Omental fat pad (tissue), 4 donors: Measurements from ENCODE around the gene FHOD3. TPM values are rescaled to one million over a fixed set of nuclear protein-coding genes. Genes with fewer than 3 reads are reported as not detected.
"Not testable (repeated sequence)": the region's sequence is repeated elsewhere in the genome, so short reads cannot be mapped to it uniquely, and the experiment has no call there.

Source experiments
- ATAC-seq: fragments of 150-250 bp; one replicate; pipeline ENCODE4 v1.9.1; 2016; ENCODE audit warnings: mild to moderate bottlenecking, moderate library complexity; ENCODE audit not compliant: low FRiP score
- DNase-seq: peaks from one replicate; pipeline ENCODE4 v3.0.0-alpha.2; 2019; ENCODE audit warnings: low spot score
- total RNA-seq, 4 donors: library from RNA; depleted of rRNA; stranded (reverse); fragments of >200 nt; gene quantifications; one replicate each; pipeline ENCODE4 v1.1.0, GENCODE V29; 2016
- TF ChIP-seq, protein P1 (sequence below), 3 donors: fragments of 450-650 bp; IDR thresholded peaks; one replicate each; pipeline ENCODE4 v1.5.1; 2016 to 2017; ENCODE audit warnings: antibody characterized with exemption in 3 of 3, mild to moderate bottlenecking in 3 of 3, moderate library complexity in 2 of 3

Gene FHOD3
- total RNA-seq, 4 donors from 2014 or later = 0.96 to 3.8 (median 2.3) TPM

DNA sequence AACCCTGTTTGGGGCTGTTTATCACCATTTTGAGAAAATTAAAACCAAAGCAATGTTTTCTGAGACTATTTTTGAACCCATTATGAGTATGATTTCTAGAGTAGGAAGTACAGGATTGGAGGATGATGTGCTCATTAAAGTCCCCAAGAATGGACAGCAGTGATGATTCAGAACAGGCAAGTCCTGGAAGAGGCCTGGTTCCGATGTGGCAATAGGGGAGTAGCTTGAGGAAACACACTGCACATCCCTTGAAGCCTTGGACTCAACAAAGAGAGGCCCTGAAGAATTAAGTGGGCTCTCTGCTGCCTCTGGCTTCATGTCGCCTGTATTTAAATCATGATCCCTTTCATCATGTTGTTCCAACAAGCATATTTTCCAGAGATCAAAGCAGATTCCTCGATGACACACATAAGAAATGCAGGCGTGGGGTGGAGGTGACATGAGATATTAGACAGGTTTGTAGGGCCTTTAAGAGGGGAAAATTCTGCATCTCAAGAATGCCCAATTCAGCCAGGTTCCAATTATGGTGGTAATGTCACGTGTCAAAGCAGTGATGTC lies 242.2 kb downstream of the FHOD3 start:
- no peak for ATAC-seq

DNA sequence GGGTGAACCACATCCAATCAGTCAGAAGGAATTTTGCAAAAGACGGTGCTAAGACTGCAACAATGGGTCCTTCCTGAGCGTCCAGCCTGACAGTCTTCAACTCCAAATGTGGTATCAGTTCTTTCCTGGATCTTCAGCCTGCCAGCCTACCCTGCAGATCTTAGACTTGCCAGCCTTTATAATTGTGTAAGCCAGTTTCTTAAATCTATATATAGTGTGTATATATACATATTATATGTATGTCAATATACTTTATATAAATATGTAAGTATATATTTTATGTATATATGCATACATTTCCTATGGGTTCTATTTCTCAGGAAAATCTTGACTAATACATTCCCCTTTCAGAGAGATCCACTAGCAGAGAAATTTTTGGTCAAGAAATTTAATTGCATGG lies 245.5 kb downstream of the FHOD3 start:
- DNase-seq = no peak
- TF ChIP-seq, protein P1, sequence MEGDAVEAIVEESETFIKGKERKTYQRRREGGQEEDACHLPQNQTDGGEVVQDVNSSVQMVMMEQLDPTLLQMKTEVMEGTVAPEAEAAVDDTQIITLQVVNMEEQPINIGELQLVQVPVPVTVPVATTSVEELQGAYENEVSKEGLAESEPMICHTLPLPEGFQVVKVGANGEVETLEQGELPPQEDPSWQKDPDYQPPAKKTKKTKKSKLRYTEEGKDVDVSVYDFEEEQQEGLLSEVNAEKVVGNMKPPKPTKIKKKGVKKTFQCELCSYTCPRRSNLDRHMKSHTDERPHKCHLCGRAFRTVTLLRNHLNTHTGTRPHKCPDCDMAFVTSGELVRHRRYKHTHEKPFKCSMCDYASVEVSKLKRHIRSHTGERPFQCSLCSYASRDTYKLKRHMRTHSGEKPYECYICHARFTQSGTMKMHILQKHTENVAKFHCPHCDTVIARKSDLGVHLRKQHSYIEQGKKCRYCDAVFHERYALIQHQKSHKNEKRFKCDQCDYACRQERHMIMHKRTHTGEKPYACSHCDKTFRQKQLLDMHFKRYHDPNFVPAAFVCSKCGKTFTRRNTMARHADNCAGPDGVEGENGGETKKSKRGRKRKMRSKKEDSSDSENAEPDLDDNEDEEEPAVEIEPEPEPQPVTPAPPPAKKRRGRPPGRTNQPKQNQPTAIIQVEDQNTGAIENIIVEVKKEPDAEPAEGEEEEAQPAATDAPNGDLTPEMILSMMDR (IDR thresholded peaks at IDR 0.05) = no peak
- no peak for ATAC-seq

More for the DNA sequence above, 242.2 kb downstream of the FHOD3 start:
- TF ChIP-seq, protein P1 (IDR thresholded peaks at IDR 0.05) = no peak
- DNase-seq = no peak

DNA sequence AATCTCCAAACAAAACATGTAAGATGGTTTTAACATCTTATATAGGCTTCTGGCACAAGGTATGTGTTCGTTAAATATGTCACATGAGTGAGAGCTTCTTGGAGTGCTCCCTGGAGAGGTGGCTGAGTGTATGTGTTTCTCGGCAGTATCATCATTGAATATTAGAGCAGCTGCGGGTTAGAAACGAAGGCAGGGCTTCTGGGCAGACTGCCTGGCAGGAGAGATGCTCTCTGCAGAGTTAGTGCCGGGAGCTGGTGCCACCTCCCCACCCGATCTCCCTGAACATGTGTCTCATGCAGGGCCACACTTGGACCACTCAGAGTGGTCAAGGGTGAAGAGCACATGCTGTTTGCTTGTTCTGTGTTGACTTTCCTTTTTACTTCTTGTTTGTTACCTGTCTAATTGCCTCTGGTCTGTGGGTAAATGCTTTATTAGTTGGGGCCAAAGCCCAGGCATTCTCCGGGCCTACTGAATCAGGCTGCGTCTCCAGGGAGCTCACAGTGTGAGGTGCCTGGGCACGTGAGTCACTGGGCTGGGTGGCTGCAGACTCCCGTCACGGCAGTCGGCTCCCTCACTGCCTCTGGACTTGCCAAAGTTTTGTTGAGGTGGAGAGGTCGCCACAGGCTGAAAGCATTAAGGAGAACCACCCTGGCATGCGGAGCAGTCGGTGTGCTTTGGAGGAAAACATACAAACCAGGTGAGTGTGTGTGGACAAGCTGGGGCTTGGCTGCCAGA lies 246.6 kb downstream of the FHOD3 start:
- DNase-seq (no peak), ATAC-seq (no peak)
- TF ChIP-seq, protein P1 (IDR thresholded peaks at IDR 0.05) = no peak

DNA sequence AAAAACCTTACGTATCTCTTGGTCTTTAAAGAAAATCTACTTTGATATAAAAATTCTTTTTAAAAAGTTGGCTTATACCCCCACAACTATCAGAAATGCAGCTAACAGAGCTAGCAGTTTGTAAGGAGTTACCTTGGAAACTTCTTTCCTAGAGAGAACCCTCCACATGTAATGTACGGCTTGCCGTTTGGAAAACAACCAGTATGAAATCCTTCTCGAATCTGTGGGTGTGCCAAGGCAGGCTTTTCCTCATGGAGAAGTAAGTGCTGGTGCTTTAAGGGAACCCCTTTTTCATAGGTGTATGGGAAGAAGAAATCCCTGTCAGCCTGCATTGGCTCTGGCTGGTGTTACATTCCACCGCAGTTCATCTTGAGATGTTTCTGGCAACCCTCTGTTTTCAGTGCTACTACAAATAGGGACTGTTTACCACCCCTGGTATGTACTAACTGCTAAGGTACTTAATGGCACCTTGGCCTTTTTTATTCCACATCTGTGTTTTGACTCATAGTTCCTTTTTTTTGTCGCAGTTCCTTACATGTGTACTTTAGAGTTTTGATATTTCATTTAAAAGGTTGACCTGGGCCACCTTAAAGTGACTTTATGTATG lies 248.4 kb downstream of the FHOD3 start:
- no peak for DNase-seq
- ATAC-seq = no peak
- TF ChIP-seq, protein P1 (IDR thresholded peaks at IDR 0.05) = no peak

DNA sequence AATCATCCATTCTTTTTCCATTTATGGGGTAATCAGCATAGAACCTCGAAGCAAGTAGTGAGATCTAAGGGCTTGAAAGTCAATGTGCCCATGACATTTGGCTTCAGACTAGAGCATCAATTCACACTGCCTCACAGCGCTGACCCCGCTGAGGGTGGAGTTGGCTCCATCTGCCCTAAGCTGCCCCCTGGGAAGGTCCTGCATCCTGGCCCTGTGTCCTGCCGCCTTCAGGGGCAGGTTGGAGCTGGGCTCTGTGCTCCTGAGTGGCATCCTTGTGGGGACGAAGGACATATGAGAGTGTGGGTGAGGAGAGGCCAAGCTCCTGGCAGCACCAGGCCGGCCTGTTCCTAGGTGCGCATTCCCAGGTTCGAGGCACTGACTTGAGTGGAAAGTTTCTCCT lies 249.4 kb downstream of the FHOD3 start:
- ATAC-seq (no peak), DNase-seq (no peak)
- TF ChIP-seq, protein P1 (IDR thresholded peaks at IDR 0.05) = no peak

DNA sequence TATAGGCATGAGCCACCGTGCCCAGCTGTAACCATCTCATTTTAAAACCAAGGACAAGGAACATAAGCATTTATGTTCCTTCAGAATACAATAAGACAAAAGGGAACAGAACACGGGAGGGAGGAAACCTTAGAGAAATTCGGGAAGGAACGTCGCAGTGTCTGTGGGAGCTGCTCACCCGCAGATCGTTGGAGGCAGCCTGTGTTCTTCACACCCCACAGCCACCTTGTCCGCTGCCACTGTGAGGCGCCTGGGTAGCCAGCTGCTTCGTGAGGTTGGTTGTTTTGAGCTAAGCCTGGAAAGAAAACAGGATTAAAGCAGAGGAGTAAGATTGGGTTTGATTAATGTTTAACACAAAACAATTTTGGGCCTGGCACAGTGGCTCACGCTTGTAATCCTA lies 250.0 kb downstream of the FHOD3 start:
- DNase-seq (no peak), ATAC-seq (no peak)
- TF ChIP-seq, protein P1 (IDR thresholded peaks at IDR 0.05) = no peak

DNA sequence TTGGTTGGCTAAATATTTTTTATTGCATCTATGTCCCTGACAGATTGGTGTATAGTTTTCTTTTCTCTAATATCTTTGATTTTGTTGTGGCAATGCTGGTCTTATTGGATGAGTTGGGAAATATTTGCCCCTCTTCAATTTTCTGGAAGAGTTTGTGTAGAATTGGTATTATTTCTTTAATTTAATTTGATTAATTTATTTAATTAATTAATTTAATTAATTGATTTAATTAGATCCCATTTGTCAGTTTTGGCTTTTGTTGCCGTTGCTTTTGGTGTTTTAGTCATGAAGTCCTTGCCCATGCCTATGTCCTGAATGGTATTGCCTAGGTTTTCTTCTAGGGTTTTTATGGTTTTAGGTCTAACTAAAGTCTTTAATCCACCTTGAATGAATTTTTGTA lies 253.8 kb downstream of the FHOD3 start:
- not testable (repeated sequence) for ATAC-seq

More for the DNA sequence above, 253.8 kb downstream of the FHOD3 start:
- DNase-seq = not testable (repeated sequence)
